Activated CD8-positive, alpha-beta memory T cell treated with anti-CD3 and anti-CD28 coated beads, Interleukin-2, amount 50 U/mL, for 48 hours (primary cell): Measurements from ENCODE around the gene OSTF1.

Source experiments
- DNase-seq: peaks from one replicate; pipeline ENCODE4 v3.0.0-alpha.2; 2020

OSTF1 gene

DNA sequence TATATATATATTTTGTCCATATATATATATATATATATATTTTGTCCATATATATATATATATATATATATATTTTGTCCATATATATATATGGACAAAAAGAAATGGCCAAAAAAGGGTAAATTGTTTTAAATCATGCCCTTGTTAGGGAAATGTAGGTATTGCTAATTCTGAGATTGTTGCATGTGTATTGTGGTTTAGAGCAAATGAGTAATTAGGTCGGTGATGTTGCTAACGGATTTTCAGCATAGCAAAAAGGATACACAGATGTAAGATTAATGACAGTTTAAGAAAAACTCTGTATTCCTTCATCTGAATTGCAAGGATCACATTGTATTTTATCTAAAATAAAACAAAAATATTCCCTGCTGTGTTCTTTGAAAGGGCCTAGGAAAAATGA, 40.2 kb downstream of the OSTF1 start:
- no peak for DNase-seq

DNA sequence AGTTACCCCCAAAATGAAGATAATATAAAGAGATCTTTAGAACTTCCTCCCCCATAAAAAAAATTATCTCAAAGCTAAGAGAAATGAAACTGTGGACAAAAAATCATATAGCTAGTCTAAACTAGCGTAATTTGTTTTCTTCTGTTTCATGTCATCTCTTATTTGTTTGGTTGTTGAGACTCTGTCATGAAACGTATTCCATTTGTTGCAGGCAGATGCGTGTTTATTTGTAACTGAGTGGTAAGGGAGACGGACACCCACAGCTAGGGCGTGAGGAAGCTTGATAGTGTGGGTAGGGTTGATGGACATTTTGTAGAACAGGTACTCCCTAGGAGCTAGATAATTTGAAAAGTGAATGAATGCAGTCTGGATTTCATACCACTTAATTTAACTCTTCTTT, 41.9 kb downstream of the OSTF1 start:
- DNase-seq, result no peak

GRCh38 chr9:75130621-75131230, 42.4 kb downstream of the OSTF1 start:
- DNase-seq, result no peak

GRCh38 chr9:75131700-75132099, 43.4 kb downstream of the OSTF1 start:
- no peak for DNase-seq

- DNase-seq, result no peak
Observed at GRCh38 chr9:75132244-75132643, 43.9 kb downstream of the OSTF1 start.

DNA sequence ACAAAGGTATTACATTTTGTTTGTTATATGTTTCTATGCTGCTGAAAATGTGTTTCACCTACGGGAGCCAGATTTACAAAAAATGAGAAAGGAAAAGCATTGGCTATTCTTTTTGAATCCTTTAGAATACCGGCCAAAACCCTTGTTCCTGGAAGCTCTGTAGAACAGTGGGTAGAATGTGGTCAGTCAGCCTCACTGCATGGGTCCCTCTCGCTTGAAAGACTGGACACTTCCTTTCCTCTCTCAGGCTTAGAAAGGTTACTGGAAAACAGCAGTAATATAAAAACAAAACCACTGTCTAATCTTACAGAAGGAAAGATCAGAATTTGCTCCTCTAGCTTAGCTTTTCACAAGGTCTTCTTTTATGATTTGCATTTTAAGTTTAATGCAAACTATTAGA, 45.1 kb downstream of the OSTF1 start:
- no peak for DNase-seq

DNA sequence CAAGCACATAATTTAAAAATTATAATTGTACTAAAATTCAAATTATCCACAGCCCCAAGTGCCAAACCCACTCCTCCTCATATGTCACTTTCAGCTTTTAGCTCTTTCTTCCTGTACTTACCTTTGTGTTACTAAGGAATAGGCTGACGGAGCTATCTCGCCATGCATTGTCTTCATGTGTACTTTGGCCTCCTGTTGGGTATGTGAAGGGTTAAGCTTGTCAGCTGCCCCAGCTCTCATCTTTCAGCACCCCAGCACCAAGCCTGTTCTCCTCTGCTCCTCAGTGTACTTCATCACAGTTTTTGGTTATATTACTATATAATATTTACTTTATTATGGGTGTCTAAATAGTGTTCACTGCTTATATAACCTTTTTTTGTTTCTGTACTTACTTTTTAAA, 46.2 kb downstream of the OSTF1 start:
- DNase-seq, result no peak

DNA sequence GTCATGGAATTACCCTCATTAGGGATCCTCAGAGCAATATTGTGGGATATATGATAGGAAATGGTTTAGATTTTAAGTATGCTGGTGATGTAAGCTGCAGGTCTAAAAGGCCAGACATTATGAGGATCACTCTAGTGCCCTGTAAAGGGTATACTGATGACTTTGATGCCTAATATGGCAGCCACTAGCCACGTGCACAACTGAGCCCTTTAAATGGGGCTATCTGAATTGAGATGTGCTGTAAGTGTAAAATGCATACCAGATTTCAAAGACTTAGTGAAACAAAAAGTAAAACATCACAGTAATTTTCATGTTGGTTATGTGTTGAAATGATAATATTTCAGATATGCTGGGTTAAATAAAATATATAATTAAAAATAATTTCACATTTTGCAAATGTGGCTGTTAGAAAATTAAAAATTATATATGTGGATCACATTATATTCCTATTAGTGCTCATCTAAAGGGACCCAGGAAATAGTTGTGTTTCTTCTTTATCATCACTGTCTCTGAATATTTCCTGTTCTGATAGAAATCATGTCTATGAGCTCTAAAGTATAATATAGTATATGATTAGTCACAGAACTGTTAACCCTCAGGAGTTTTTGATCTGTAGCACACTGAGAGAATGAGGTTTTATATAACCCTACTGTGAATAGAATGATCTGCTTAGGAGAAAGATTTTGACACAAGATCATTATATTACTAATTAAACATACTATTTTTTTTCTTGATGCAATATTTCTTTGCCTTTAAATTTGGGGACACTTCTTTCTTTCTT, 50.1 kb downstream of the OSTF1 start:
- no peak for DNase-seq

- no peak for DNase-seq
Observed at GRCh38 chr9:75139201-75139600, 50.9 kb downstream of the OSTF1 start.

GRCh38 chr9:75140261-75140660, 51.9 kb downstream of the OSTF1 start:
- no peak for DNase-seq

DNA sequence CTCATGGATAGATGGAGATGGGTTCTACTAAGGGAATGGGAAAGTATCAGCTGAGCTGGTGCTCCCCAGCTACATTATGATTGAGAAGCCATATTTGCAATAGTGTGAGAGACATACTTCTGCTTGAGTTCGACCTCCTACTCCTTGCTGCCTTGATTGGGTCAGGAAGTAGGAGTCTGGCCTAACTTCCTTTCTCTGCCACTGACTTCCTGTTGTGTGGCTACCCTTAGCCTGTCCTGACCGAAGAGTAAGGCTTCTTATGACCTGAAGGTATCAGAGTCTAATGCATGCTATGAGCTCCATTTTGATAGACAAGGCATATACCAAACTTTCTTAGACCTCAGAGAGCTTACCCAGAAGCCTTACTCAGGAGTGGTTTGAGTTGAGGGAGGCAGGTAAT, 53.9 kb downstream of the OSTF1 start:
- DNase-seq, result no peak

GRCh38 chr9:75146229-75146628, 57.9 kb downstream of the OSTF1 start:
- DNase-seq, result no peak

- no peak for DNase-seq
Observed at GRCh38 chr9:75147638-75148037, 59.3 kb downstream of the OSTF1 start.

GRCh38 chr9:75148561-75148960, 60.2 kb downstream of the OSTF1 start:
- no peak for DNase-seq

GRCh38 chr9:75149841-75150241, 61.5 kb downstream of the OSTF1 start:
- DNase-seq, result no peak

- no peak for DNase-seq
Observed at GRCh38 chr9:75150512-75150911, 62.2 kb downstream of the OSTF1 start.

DNA sequence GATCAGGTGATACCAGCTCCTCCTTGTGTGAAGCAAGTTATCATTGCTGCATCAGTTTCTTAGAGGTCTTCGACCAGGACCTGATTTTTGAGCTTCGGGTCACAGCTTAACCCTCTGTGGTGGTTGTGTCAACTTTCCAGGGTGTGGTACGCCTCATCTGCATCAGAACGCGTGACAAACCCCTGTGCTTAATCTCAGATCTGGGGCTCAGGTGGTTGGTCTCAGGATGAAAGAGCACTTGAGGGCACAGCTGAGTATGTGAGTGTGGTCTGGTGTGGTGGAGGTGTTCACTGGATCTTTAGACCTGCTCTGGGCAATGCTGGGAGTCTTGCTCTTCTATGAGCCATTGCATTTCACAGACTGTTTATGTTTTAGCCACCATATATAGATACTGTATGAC, 64.1 kb downstream of the OSTF1 start:
- DNase-seq, result peak; percentile 76

- no peak for DNase-seq
Observed at GRCh38 chr9:75156858-75157257, 68.5 kb downstream of the OSTF1 start.

GRCh38 chr9:75161116-75161857, 73.0 kb downstream of the OSTF1 start:
- no peak for DNase-seq

DNA sequence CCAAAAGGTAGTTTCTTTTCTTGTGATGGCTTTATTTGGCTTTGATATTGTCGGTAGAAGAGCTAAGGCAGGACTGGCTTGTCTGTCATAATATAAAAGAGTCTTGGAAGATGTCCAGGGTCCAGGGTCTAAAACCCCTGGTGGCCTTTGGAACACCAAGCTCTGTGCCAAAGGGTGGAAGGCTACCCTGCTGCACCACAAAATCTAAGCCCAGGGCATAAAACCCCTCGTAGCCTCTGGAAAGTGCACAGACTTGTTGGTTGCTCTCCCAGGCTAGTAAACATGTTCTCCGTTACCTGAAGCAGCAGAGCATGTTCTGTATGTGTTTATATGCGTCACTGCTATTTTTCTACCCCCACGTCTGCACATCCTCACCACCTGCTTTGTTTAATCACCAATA, 75.5 kb downstream of the OSTF1 start:
- no peak for DNase-seq

DNA sequence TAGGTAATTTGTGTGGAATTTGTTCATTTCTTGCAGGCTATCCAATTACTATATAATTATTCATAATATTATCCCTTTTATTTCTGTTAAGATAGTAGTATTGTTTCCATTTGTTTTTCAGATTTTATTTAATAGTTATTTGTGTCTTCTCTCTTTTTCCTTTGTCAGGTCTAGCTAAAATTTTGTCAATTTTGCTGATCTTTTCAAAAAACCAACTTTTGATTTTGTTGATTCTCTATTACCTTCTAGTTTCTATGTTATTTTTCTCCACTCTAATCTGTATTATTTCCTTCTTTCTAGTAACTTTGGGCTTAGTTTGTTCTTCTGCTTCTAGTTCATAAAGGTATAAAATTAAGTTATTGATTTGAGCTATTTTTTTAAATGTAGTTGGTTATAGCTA, 76.3 kb downstream of the OSTF1 start:
- DNase-seq, result no peak

DNA sequence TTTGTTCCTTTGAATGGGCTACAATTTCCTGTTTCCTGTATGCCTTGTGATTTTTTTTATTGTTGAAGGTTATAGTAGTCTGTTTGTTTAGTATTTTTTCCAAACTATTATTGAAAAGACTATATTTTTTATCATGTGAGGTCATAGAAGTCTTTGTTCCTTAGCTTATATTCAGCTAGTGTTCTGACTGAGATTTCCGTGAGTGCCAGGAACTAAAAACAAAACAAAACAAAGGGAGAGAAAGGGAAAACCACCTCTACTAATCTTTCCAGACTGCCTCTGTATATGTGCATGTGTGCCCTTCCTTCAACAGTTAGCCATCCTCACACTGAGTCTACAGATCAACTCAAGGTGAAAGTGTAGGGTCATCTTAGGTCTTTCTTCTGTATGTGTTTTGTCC, 79.0 kb downstream of the OSTF1 start:
- DNase-seq, result no peak

DNA sequence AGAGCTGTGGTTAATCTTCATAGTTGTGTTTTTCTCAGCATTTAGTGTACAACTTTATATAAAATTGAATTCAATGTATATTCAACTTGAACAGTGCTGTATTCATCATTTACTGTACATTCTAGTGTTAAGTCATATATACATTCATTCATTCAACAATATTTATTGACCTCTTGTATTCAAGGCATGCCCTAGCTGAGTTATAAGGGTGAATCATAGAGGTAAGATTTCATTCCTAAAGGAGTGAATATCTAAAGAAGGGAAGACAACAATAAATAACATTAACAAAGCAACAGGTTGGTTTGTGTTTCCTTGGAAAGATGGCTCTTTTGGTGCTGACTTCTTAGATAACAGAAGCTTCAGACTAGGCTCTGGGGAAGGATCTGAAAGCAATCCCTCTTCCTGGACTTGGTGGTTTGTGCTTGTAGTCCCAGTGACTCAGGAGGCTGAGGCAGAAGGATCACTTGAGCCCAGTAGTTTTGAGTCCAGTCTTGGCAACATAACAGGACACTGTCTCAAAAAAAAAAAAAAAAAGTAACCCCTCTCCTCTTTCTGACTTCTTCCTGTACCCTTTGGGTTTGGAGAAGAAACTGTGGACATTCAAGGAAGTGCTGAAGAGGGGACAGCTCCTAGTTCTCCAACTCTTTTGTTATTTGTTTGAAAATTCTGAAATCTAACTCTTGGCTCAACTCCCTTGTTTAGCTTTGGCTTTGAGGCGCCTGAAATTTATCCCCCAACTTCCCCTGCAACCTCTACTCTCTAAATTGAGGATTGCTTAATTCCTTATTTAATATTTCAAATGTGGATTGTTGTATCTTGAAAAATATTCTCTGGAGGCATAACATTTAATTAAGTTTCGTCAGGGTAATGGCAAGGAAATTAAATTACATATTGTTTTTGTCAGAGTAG, 80.2 kb downstream of the OSTF1 start:
- no peak for DNase-seq
